IPS-18c (cell line): ENCODE measurements around the gene HEXD.

Experiments
- H3K4me3 ChIP-seq: 2 replicates; pipeline ENCODE4 v1.7.0; 2013; ENCODE audit warnings: low read depth, mild to moderate bottlenecking, low read length, moderate library complexity; ENCODE audit not compliant: insufficient read depth
- H3K9me3 ChIP-seq: one replicate; pipeline ENCODE4 v1.6.1; 2013; ENCODE audit warnings: mild to moderate bottlenecking, low read length, moderate library complexity; ENCODE audit not compliant: control insufficient read depth, insufficient read depth

HEXD gene

GRCh38 chr17:82390860-82391435 lies 27.2 kb upstream of the HEXD start:
- H3K9me3 ChIP-seq = peaks cover 2% of the 10 kb centered on the region
- no peak overlapping the region for H3K4me3 ChIP-seq

DNA sequence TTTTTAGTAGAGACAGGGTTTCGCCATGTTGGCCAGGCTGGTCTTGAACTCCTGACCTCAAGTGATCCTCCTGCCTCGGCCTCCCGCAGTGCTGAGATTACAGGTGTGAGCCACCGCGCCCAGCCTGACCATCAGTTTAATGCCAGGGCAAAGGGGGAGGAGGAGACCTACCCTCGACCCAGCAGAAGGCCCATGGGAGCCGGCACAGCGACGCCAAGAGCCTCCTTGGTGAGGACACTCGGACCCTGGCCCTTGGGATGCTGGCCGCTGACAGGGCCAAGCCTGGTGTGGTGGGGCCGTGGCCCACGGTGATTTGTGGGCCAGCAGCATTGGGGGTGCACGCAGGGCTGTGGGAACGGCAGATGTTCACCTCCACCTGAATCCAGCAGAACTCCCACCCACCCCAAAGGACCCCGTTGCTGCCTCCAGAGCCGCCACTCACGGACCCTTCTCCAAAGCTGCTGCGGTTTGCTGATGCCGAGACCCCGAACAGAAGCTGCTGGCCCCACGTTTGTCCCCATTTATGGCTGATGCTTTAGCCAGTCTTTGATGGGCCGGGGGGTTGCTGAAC lies 26.6 kb upstream of the HEXD start:
- peaks cover 2% of the 10 kb centered on the region for H3K9me3 ChIP-seq
- no peak overlapping the region for H3K4me3 ChIP-seq

DNA sequence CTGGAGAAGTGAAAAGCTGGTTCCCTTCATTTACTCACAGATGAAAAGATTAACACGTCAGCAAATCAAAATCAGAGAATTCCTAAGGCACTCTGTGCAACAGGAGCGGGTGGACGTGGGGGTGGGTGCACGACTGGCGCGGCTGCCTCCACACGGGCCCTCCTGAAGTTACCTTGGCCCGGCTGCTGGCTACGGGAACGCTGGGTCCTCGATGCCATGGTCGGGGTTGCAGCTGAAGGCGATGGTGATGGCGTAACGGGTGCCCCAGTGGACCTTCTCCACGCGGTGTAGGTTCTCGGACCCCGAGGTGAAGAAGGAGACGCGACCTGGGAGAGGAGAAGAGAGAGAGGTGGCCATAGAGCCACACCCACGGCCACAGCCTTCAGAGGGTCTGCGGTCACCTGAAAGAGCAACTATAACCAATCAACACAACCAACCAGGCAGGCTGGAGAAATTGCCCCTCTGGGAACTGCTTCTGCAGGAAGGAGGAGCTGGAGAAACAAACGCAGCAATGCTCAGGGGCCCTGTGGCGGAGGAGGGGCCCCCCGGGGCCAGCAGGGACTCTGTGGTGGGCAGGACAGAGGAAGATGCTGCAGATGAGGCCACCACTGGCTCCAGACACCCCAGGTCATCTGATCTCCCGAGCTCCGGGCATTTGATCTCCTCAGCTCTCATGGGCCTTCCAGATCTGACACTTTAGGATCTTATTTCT lies 25.8 kb upstream of the HEXD start:
- peaks cover 2% of the 10 kb centered on the region for H3K9me3 ChIP-seq
- no peak overlapping the region for H3K4me3 ChIP-seq

- no peak overlapping the region for H3K4me3 ChIP-seq
- peaks cover 2% of the 10 kb centered on the region for H3K9me3 ChIP-seq
Measured at GRCh38 chr17:82392941-82393340, 25.2 kb upstream of the HEXD start.

DNA sequence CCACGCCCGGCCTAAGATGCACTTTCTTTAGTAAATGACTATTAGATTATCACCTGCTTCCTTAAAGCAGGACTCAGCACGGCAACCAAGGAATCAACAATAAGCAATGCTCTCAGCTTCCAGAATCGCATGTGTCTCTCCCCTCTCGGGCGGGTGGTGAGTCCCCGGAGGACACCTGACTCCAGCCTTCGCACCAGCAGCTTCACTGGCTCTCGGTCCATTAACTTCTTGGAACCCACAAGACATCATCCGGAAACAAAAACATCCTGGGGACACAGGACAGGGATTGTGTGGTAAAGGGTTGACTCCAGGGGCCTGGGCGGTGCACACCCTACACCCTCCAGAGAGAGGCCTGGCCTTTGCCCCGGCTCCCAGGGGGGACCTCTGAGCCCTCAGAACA lies 23.9 kb upstream of the HEXD start:
- Histone ChIP-seq H3K9me3 (peaks cover 2% of the 10 kb centered on the region), H3K4me3 (no peak overlapping the region)

- no peak overlapping the region for H3K4me3 ChIP-seq
Measured at GRCh38 chr17:82396601-82397435, 21.3 kb upstream of the HEXD start.

DNA sequence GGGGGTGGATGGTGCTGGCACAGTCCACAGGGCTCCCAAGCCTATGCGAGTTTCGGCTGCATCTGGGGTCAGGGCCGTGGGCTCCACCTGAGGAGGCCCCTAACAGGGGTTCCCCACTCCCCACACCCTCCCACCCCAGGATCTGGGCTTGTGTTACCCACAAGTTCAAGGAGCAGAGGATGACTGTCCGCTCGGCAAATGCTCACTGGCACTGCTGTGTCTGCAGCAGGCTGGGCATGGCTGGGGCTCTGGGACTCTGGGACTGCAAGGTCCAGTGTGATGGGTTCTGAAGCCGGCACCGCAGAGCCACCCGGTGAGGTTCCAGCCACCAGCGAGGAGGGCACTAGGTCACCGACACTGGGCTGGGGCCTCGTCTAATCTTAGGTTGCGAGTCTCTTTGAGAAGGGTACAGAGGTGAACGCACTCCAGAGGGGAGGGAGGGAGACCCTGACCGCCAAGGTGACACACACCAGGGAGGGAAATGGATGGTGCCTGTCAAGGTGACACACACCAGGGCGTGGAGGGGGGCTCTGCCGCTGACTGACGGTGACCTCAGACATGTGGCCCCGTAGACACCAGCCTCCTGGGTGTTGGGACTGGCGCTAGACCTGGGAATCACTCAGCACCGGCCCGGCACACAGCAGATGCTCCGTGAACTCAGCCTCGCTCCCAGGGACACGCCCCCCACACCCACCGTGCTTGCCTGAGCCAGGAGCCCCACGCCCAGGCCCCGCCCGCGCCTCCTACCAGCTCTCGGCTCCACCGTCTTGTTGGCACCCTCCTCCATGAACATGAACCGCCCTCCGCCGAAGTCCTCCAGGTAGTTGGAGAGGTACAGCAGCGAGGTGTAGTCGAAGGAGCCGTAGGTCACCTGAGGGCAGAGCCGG lies 20.5 kb upstream of the HEXD start:
- H3K4me3 ChIP-seq = no peak overlapping the region

More at GRCh38 chr17:82396601-82397435, 21.3 kb upstream of the HEXD start:
- peaks cover 2% of the 10 kb centered on the region for H3K9me3 ChIP-seq

DNA sequence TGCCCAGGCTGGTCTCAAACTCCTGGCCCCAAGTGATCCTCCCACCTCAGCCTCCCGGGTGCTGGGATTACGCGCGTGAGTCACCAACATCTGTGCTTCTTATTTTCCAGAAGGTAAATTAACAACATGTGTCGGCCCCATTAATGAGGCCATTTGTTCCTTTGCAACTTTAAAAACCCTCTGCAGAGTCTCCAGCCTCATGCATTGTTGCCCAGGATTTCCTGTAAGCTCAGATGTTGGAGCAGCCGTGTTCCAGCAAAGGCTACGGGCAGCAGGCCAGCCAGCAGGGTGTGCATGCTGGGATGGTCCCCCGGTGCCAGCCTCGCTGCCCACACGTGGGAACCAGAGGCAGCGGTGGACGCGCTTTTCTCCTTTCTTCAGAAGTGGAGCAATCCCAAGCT lies 19.1 kb upstream of the HEXD start:
- Histone ChIP-seq H3K4me3 (no peak overlapping the region), H3K9me3 (peaks cover 2% of the 10 kb centered on the region)

More for the DNA sequence above, 20.5 kb upstream of the HEXD start:
- peaks cover 2% of the 10 kb centered on the region for H3K9me3 ChIP-seq

DNA sequence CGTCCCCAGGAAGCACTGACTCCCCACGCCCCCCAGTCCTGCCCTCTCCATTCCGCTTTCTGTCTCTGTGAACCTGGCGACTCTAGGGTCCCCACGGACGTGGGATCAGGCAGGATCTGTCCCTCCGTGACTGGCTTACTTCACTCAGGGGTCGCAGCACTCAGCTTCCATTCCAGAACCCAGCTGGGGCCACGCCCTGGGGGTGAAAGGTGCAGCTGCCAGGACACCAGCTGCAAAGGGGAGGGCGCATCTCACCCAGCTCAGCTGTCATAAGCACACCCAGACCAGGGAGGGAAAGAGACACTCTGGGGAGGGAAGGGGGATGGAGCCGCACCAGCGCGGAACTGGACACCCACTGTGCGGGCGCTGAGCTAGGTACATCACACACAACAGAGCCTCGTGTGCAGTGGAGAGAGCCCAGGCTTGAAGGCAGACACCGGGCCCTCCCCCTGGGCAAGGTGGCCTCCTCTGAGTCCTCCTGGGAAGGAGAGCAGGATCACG lies 18.5 kb upstream of the HEXD start:
- Histone ChIP-seq H3K9me3 (no peaks in the 10 kb centered on the region), H3K4me3 (no peak overlapping the region)

- H3K4me3 ChIP-seq = no peak overlapping the region
Measured at GRCh38 chr17:82400206-82400605, 17.9 kb upstream of the HEXD start.

DNA sequence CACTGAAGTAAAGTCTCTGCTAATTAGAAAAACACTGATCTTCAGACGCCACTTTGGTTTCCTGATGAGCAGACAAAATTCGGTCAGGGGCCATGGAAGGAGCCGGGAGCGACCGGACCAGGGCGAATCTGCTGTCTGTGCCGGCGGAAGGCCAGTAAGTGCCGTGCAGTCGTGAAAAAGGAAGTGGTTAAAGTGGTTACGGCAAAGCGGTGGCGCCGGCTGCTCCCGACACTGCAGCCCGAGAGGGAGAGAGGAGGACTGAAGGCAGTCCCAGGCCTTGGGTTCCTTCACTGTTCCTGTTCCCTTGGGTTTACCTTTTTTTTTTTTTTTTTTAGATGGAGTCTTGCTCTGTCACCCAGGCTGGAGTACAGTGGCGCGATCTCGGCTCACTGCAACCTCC lies 17.3 kb upstream of the HEXD start:
- no peak overlapping the region for H3K4me3 ChIP-seq

More at GRCh38 chr17:82400206-82400605, 17.9 kb upstream of the HEXD start:
- no peaks in the 10 kb centered on the region for H3K9me3 ChIP-seq

GRCh38 chr17:82402865-82403264 lies 15.3 kb upstream of the HEXD start:
- Histone ChIP-seq H3K4me3 (no peak overlapping the region), H3K9me3 (no peaks in the 10 kb centered on the region)

More for the DNA sequence above, 17.3 kb upstream of the HEXD start:
- no peaks in the 10 kb centered on the region for H3K9me3 ChIP-seq

GRCh38 chr17:82403662-82404660 lies 14.2 kb upstream of the HEXD start:
- H3K4me3 ChIP-seq = no peak overlapping the region

DNA sequence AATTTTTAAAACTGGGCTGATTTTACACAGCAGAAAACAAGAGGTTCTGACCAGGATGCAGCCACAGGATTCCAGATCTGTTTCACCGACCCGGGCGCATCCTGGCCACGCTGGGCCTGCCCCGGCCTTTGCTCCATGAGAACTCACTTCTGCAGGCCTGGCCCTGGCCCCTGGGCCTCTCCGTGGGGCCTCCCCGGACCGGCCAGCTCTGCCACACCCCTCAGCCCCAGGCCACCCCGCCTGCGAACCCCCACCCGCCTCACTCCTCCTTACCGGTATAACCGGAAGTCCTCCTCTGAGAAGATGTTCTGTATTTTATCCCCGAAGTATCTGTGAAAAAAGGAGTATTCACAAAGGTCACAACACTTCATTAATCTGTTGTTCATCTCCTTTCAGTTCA lies 13.1 kb upstream of the HEXD start:
- no peaks in the 10 kb centered on the region for H3K9me3 ChIP-seq
- H3K4me3 ChIP-seq = no peak overlapping the region

More at GRCh38 chr17:82403662-82404660, 14.2 kb upstream of the HEXD start:
- H3K9me3 ChIP-seq = no peaks in the 10 kb centered on the region

GRCh38 chr17:82406131-82406671 lies 11.9 kb upstream of the HEXD start:
- H3K9me3 ChIP-seq = no peaks in the 10 kb centered on the region

More at GRCh38 chr17:82406131-82406671, 11.9 kb upstream of the HEXD start:
- H3K4me3 ChIP-seq = no peak overlapping the region
